Activated T-helper 1 cell treated with Interleukin-2 at 50 U/mL for 16 hours (primary cell): ENCODE data around the gene N4BP2L1.
A peak's percentile ranks its signal among the peaks of the same experiment; 100 is the strongest.

Experiments
- DNase-seq: peaks from one replicate; pipeline ENCODE4 v3.0.0-alpha.2; 2020; ENCODE audit warnings: low read depth

The N4BP2L1 gene

DNA sequence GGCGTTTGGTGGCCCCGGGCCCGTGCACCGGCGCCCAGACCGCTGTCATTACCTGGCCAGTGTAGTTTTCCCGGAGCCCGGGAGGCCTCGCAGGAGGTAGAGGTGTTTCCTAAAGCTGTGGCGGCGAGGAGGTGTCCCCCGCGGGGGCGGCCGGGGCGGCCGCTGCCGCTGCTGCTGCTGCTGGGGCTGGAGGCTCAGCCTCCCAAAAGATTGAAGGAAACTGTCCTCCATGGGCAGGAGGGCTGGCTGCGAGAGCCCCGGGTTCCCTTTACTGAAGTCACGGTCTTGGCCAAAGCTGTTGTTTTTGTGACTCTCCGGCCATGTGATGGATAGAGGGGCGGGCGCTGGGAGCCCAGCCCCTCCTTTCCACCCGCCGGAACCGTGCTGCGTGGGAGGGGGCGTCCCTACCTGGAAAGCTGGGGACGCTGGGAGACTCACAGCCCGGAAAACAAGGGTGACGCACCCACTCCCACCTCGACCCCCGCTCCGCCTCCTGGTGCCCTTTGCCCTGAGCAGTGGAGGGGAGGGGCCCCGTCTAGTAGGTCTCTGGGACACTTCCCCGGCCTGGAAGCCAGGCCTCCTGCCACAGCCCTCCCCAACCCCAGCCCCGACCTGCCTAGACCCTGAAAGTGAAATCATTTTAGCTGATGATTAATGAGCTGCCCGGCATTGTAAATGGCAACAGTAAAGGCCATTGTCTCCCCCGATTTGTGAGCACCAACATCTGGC, at the start of gene N4BP2L1:
Gene N4BP2L1 (minus strand): TSS at position 279 of the 729 bp plus-strand sequence. CDS start 48 bp downstream, at position 231.
- peak; percentile 68 for DNase-seq

DNA sequence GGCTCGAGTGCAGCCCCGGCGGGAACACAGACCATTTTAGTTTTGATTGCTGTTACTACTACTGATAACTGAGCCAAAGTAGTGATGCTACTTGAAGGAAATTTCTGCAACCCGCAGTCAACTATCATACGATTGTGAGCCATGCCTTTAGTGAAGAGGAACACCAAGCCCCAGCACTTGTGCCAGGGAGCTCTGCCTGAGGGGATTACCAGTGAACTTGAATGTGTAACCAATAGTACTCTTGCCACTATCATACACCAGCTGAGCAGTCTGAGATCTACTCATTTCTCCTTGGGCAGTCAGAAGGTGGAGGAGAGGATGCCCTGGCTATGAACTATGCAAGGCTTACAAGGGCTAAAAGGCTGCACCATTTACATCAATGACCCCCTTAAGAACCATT, 49.0 kb upstream of the N4BP2L1 start:
- no peak for DNase-seq

DNA sequence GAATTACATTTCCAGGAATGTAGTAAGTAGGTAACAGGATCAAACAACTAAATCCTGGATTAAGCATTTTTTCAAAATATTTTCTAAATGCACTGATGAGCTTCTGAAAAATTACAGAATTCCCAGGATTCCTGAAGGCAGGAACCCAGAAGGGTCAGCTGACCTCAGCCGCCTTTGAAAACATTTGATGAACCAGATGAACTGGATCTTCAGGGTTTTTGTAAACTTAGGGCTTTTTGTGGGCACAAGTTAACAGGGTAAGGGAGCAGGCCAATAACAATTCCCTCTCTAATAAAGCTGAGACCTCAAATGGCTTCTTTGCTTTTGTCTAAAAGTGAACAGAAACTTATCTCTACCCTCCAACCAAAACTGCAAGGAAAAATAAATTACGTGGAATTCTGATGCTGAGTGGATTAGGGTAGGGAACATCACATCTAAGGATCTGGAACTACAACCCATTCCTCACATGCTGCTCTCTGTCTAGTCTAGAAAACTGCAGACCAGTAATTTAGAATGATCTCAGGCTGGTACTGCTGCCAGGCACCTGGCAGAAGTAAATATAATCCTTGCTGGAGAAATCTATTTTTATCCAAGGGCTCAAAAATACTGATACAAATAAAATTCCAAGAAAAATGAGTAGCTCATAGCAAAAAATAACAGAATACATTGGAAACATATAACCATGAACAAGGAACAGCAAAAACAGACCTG, 48.2 kb upstream of the N4BP2L1 start:
- no peak for DNase-seq

DNA sequence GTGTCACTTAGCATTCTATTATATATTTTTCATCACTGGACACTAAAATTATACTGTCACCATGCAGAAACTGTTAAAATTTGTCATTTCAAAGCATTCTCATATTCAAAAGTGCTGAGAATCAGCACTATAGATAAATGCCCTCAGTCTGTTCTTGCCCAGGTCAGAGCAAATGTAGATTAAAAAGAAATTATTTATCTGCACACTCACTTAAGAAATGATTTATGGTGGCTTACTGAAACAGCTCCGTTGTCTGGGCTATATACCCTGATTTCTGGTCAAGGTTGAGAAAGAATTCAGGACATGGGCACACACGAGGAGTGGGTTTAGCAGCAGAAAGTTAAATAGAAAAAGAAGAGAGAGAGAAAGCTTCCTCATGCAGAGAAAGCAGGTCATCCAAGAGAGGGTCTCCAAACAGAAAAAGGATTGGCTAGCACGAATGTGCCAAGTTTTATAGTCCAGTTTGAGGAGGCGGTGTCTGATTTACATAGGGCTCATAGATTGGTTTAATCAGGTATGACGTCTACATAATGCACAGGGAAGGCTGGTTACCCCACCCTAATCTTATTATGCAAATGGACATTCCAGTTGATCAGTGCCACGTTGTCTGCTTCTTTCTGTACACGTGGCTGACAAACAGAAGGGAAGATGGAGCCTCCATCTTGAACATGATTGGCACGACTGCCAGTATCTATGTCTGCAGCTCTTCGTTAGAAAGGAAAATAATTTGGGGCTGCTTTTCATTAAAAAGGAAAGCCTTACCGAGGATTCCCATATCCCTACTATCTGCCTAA, 47.3 kb upstream of the N4BP2L1 start:
- DNase-seq = no peak

DNA sequence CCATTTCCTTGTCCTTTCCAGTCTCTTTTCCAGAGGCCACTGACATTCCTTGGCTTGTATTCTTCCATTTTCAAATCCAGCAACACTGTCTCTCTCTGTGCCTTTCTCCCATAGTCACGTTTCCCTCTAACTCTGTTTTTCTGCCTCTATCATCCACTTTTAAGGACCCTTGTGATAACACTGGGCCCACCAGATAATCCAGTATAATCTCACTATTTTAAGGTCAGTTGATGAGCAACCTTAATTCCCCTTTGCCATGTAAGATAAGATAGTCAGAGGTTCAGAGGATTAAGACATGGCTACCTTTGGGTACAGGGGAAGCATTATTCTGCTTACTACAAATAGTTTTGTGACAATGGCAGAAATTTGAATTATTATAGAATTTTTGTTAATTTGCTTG, 45.7 kb upstream of the N4BP2L1 start:
- DNase-seq = no peak

DNA sequence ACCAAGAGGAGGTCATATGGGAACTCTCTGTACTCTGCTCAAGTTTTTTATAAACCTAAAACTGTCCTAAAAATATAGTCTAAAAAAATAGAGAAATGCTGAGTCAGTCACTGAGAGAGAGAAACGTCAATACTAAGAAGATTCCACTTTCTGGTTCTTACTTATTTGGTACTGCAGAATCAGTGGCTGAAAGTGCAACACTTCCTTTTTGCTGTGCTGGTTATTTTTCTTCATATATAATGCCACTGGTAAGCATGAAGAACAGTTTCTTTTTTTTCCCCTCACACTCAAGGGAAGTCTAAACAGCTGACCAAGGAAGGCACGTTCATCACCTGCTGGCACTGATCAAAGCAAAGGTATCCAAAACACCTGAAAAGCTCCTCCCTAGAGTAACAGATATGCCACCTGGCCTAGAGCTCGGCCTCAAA, 44.3 kb upstream of the N4BP2L1 start:
- DNase-seq = no peak

DNA sequence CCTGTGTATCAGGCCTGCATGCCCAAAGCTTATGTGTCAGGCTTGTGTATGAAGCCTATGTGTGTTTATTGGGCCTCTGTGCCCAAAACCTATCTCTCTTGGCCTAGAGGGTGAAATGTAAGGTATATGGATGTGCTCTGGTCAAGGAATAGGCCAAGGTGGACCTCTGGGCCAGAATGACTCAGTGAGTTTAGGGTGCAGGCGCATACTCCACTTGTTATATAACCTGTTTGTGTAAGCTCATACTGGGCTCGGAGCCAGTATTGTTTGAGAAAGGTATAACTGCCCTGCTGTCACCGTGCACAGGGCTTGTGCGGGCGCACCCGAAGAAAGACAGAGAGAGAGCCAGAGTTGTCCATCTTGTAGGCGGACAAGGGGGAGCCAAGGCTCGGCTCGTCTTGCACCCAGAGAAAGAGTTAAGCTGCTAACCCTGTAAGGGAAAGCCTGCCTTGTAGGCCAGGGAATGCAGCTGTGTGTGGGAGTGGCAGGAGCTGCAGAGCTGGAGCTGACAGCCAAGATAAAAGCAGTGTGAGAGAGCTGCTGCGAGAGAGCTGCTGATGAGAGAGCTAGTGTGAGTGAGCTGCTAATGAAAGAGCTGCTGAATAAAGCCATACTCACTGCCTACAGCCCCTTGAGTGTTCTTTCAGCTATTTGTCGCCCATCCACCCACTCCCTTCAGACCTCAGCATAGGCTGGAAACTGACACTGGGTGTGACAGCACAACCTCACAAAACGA, 43.4 kb upstream of the N4BP2L1 start:
- no peak for DNase-seq

DNA sequence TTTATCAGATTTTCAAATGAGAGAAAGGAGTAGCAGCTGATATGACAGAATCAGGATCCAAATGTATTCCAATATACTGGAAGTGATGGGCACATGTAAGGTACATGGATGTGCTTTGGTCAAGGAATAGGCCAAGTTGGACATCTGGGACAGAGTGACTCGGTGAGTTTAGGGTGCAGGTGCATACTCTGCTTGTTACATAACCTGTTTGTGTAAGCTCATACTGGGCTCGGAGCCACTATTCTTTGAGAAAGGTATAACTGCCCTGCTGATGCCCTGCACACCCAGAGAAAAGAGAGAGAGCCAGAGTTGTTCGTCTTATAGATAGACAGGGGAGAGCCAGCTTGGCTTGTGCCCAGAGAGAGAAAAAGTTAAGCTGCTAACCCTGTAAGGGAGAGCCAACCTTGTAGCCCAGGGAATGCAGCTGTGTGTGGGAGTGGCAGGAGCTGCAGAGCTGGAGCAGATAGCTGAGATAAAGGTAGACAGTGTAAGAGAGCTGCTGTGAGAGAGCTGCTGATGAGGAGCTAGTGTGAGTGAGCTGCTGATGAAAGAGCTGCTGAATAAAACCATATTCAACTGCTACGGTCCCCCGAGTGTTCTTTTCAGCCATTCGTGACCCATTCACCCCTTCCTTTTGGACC, 40.7 kb upstream of the N4BP2L1 start:
- DNase-seq = no peak

DNA sequence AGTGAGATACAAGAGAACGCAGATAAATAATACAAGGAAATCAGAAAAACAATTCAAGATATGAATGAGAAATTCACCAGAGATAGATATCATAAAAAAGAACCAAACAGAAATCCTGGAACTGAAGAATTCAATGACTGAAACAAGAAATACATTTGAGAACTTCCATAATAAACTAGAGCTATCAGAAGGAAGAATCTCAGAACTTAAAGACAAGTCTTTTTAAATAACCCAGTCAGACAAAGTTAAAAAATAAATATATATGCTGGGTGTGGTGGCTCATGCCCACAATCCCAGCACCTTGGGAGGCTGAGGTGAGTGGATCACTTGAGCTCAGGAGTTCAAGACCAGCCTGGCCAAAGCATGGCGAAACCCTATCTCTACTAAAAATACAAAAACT, 28.7 kb upstream of the N4BP2L1 start:
- DNase-seq = no peak

DNA sequence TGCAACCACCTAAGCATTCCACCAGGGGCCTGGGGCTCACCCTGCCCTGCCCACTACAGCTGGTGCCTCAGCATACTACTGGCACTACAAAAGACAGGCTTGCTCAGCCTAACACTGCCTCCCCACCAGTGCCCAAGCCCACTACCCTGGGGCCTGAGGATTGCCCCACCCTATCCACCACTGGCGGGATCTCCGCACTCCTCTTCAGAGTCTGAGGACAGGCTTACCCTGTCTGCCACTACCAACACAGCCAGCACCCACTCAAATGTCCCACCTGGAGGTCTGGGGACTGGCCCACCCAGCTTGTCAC, 27.6 kb upstream of the N4BP2L1 start:
- DNase-seq = no peak

DNA sequence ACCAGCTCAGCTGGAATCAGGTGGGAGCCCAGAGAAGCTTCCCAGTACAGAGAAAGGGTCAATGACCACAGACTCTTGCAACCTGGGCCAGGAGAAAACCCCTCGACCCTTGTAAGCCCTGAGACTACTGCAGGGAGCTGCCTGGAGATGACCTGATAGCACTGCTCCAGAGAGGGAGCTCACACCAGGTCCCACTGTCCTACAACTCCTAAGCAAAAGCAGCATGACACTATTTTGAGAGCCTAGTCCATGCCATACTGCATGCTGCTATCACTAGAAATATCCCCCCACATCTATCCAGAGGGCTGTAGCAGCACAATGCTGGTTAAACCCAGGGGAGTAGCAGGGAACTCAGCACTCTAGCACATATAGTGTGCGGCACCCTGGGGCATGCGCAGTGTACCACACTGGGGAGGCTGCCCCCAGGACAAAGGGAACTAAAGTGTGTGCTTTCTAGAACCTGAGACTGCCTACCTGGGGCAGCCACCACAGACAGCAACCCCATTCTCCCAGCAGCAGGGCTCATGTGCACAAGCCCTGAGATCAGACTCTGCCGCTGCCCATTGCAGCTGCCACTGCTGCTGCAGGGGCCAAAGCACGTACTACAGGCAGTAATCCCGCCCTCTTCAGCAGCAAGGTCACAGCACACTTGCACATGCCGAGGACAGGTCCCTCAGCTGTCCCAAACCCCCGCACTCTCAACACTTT, 27.1 kb upstream of the N4BP2L1 start:
- DNase-seq = no peak

DNA sequence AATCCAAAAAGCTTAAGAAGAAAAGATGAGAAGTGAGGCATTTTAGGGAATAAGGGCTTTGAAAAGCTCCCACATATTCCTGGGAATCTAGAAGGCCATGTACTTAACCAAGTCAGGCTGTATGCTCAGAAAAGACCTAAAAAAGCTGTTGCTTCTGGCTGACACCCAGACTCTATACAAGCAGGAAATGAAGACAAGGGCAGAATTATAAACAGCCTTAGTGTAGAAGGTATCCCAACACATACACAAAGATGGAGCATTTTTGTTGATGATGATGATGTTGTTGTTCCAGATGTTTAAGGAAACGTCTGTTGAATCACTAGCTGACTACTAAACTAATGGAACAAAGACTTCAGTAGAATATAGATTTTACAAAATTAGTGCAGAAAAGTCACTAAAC, 26.1 kb upstream of the N4BP2L1 start:
- no peak for DNase-seq

DNA sequence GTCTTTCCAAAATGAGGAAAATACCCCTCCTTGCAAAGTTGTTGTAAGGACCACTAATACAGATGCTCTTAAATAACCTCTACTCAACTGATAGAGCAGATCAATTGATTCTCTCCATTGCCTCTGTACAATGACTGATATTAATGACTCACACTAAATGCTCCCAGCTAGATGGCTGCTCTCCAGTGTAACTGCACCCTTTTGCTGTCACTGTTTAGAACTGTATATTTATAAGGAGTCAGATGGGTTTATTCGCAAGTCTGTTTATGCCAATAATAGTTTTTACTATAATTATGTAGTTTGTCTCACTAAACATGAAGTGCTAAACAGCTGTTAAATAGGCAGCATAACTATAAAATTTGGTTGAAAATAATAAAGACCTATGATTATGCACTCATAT, 21.0 kb upstream of the N4BP2L1 start:
- no peak for DNase-seq

DNA sequence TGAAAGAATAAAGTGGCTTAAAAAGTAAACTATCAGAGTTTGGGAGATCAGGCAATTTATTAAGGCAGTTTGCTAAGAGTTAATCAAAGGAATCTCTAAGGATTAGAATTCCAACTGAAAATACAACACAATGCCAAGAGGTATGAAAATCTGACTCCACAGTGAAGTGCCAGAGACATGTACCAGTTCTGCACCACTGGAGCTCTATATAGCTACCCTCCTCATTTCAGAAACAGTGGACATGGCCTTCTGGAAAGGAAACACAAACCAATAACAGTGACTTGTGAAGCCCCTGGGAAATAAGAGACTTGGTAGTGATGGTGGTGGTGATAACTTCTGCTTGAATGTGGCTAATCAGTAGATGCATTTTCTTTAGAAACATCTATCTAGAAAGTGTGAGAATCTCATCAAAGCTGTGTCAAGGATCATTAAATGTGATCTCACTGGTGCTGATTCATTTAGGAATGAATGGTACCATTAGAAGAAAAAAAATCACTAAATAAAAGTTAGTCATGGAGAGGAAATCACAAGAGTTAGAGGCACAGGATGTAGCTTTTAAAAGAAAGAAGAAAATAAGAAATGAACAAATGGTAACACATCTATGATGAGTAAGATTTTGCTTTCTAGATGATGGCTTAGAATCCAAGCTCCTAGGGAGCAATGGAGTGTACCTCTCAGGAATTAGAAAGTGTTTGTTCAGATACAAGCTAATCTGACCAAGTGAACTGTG, 20.1 kb upstream of the N4BP2L1 start:
- DNase-seq = no peak

DNA sequence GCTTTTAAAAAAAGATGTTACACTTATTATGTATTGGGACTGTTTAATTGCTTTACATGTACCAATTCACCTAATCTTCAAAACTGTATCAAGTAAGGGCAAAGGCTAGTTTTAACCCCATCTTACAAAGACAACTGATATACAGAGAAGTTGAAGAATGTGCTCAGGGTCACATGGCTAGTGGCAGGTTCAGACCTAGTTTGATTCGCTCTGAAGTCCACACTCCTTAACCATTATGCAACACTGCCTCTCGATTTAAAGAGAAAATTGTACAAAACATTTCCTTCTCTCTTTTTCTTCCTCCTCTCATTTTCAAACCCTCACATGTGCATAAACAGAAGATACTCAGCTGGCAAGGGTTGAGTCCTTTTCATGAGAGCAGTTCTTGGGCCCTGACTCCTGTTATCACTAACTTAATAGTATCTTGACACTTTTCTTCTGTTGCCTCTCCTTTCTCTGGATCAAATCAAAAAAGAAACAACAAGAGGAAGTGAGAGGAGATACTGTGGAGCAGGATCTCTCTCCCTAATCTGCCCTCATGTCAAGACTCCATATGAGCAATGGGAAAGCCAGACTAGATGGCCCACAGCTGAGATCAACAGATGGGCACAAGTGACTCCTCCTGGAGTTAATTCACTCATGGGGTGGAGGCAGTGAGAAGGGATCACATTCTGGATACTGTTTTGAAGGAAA, 19.0 kb upstream of the N4BP2L1 start:
- no peak for DNase-seq

DNA sequence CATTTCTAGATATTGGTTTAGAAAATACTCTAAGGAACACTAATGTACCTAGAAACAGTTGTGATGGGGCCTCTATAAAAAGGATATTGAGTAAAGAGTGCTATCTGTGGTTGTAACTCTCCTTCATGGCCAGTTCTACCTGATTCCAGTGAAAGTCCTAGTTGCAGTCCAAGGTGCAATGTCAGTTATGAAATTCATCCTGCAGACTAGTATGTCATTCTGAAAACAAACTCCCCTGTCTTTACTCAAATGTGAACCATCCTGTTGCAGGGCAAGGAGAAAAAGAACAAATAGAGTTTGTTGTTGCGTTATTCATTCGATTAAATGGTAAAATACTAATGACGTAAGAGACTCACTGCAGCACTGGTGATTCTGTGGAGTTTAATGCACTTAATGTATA, 18.3 kb upstream of the N4BP2L1 start:
- no peak for DNase-seq

DNA sequence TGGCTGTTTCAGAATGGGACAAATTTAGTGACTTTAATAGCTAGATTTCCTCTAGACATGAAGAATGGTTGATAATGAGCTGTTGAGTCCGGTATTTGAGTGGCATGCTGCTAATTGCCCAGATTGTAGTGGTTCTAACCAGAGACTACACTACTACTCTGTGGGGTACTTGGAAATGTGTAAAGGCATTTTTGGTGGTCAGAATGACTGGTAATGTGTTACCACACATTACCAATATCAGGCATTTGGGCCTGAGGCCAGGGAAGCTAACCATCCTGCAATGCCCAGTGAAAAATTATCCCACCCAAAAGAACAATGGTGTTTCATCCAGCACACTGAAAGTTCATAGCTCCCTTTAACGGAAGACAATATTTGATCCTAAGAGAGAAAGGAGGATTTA, 17.5 kb upstream of the N4BP2L1 start:
- no peak for DNase-seq

DNA sequence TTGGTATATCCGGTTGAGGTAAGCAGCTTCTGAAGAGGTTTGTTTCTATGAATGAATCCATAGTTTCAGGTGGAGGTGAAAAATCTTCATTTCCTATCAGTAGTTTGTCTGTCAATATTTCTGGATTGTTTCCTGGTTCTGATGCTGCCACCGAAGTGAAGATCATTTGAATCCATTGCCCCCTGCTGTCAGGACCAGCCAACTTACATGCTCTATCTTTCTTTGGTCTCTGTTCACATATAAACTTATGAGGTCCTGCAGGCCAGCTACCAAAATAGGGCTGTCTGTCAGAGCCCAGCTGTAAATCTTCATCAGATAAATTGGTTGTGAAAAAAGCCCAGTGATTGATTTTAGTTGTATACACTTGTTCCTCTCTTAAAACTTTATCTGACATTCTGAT, 15.2 kb upstream of the N4BP2L1 start:
- DNase-seq = no peak

DNA sequence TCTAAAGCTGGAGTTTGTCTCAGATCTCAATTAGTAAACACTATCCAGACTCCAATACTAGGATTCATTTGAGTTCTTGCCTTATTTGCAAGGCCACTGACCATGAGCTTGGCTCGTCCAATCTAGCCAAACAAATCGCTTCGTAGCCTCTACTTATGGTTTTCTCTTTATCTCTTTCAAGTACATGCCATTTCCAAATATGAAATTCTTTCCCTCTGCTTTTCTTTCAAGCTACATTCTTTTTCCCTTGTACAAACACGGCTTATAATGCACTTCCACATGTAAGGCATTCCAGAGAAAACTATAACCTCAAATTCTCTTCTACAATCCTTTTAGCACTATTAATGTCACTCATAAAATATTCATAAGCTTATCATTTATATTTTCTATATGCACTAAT, 10.9 kb upstream of the N4BP2L1 start:
- DNase-seq = no peak

DNA sequence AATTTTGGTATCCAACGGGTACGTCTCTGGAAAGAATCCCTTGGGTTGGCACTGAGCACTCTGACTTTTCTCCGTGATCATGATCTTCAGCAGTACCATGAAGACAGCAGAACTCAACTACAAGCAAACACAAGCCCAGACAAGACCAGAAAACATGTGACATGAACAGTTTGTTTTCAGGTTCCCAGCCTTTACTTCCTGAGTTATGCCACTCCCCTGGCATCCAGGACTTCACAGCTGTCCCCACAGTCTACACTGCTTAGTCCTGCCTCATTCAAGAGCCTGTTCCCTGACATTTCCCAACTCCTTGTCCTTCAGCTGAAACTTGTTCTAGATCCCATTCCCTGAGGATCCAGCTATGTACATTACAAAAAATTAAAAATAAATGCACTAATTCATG, 4.9 kb upstream of the N4BP2L1 start:
- no peak for DNase-seq
